Measurements from ENCODE around the gene RAB17.
"Not testable (repeated sequence)": the region's sequence is repeated elsewhere in the genome, so short reads cannot be mapped to it uniquely, and the experiment has no call there.

Gene RAB17

GRCh38 chr2:237597196-237598145 lies 6.9 kb upstream of the RAB17 start:
- no peak for DNase-seq

GRCh38 chr2:237596520-237597195 lies 6.1 kb upstream of the RAB17 start:
- peak; percentile 16 for DNase-seq

GRCh38 chr2:237595829-237596519 lies 5.4 kb upstream of the RAB17 start:
- DNase-seq = not testable (repeated sequence)

- DNase-seq = no peak
These were observed 4.0 kb upstream of the RAB17 start for GRCh38 chr2:237594514-237594871.

- no peak for DNase-seq
These were observed 3.2 kb upstream of the RAB17 start for GRCh38 chr2:237593596-237594320.

- no peak for DNase-seq
These were observed 2.5 kb upstream of the RAB17 start for GRCh38 chr2:237593036-237593435.

GRCh38 chr2:237592425-237592980 lies 2.0 kb upstream of the RAB17 start:
- DNase-seq = no peak

- no peak for DNase-seq
These were observed 777 bp upstream of the RAB17 start for GRCh38 chr2:237591141-237591881.

- no peak for DNase-seq
These were observed 2.4 kb downstream of the RAB17 start for GRCh38 chr2:237588044-237588696.

GRCh38 chr2:237585590-237586221 lies 4.8 kb downstream of the RAB17 start:
- no peak for DNase-seq

GRCh38 chr2:237583385-237584295 lies 6.9 kb downstream of the RAB17 start:
- peak; percentile 13 for DNase-seq

GRCh38 chr2:237581751-237582746 lies 8.5 kb downstream of the RAB17 start:
- DNase-seq = peak; percentile 71

- DNase-seq = no peak
These were observed 9.2 kb downstream of the RAB17 start for GRCh38 chr2:237581326-237581725.

GRCh38 chr2:237577956-237578870 lies 12.3 kb downstream of the RAB17 start:
- DNase-seq = no peak

- no peak for DNase-seq
These were observed 13.1 kb downstream of the RAB17 start for GRCh38 chr2:237577458-237577857.

GRCh38 chr2:237576974-237577373 lies 13.6 kb downstream of the RAB17 start:
- no peak for DNase-seq
